Stomach (tissue), 4 donors: ENCODE data around the gene HPGDS.

Experiments used
- POLR2A ChIP-seq, 4 donors: fragments of 450-650 bp; IDR thresholded peaks; one replicate each; pipeline ENCODE4 v1.6.1; 2016; ENCODE audit warnings: antibody characterized with exemption in 4 of 4, control low read depth in 2 of 4, mild to moderate bottlenecking in 1 of 4, moderate library complexity in 1 of 4
- POLR2AphosphoS5 ChIP-seq, 3 donors: sonication (generic); formaldehyde crosslinking; IDR thresholded peaks; one replicate each; pipeline ENCODE4 v1.6.1; 2016; ENCODE audit warnings: antibody characterized with exemption in 3 of 3
- TF ChIP-seq, protein P1 (sequence below), 7 experiments: fragments of 450-650 bp in 4 of 7; fragments of 200-600 bp in 3 of 7; sonication (generic) in 3 of 7; IDR thresholded peaks; one replicate each; pipeline ENCODE4 v1.5.1; 2016 to 2019; ENCODE audit warnings: antibody characterized with exemption in 7 of 7, control low read depth in 2 of 7, mild to moderate bottlenecking in 1 of 7

GRCh38 chr4:94278781-94279180 is 63.9 kb downstream of the HPGDS start:
- TF ChIP-seq POLR2AphosphoS5 (IDR thresholded peaks at IDR 0.05) (no peak), POLR2A (IDR thresholded peaks at IDR 0.05) (no peak)
- TF ChIP-seq, protein P1, sequence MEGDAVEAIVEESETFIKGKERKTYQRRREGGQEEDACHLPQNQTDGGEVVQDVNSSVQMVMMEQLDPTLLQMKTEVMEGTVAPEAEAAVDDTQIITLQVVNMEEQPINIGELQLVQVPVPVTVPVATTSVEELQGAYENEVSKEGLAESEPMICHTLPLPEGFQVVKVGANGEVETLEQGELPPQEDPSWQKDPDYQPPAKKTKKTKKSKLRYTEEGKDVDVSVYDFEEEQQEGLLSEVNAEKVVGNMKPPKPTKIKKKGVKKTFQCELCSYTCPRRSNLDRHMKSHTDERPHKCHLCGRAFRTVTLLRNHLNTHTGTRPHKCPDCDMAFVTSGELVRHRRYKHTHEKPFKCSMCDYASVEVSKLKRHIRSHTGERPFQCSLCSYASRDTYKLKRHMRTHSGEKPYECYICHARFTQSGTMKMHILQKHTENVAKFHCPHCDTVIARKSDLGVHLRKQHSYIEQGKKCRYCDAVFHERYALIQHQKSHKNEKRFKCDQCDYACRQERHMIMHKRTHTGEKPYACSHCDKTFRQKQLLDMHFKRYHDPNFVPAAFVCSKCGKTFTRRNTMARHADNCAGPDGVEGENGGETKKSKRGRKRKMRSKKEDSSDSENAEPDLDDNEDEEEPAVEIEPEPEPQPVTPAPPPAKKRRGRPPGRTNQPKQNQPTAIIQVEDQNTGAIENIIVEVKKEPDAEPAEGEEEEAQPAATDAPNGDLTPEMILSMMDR (IDR thresholded peaks at IDR 0.05), result no peak
